ENCODE data around the gene SLC29A4. TPM values are rescaled to one million over a fixed set of nuclear protein-coding genes. Genes with fewer than 3 reads are reported as not detected.

Gene SLC29A4
- total and polyA plus RNA-seq, 2 of the 8 experiments (the other 6 are each of a cell fraction or from before 2014, with no cell fraction given), result 6.9 to 15.1 TPM

- Histone ChIP-seq H2BK12ac (ENCODE audit: low read depth, low read length) (0 out of 2 replicates have a peak overlapping the region, but pooled peaks have one; percentile 39), H3K36me3 (ENCODE audit: control insufficient read depth in 2 of 4, insufficient read depth in 4 of 4, low read length in 3 of 4) (no peaks in the 10 kb centered on the region), H3K4ac (replicated peaks; ENCODE audit: insufficient read length, low read depth, low read length) (no peak overlapping the region), H3K27me3 (replicated peaks in 1 of 4; ENCODE audit: control insufficient read depth in 3 of 4, extremely low read depth in 1 of 4, insufficient read depth in 3 of 4, low read length in 3 of 4) (peaks cover 0 to 12% (median 5%) of the 10 kb centered on the region in 4 experiments; a peak in 2 of 7 replicates), H4K20me1 (replicated peaks in 1 of 2; ENCODE audit: control insufficient read depth in 1 of 2, insufficient read depth in 2 of 2, low read length in 2 of 2) (no peaks in the 10 kb centered on the region), H4K91ac (replicated peaks; ENCODE audit: insufficient read length, low read length) (no peak overlapping the region), H2BK120ac (replicated peaks; ENCODE audit: low read depth, low read length) (no peak overlapping the region), H3K9ac (replicated peaks in 1 of 4; ENCODE audit: extremely low read depth in 1 of 4, low read depth in 3 of 4, low read length in 3 of 4) (no peak overlapping the region), H3K9me3 (ENCODE audit: insufficient read depth in 2 of 2, low read depth in 1 of 2, low read length in 1 of 2) (no peaks in the 10 kb centered on the region), H4K8ac (ENCODE audit: extremely low read depth, insufficient read depth, low read length) (peak overlapping the region; percentile 85; the same call in 1 of the 2 replicates), H3K4me2 (ENCODE audit: insufficient read depth in 1 of 2, low read depth in 2 of 2, low read length in 2 of 2) (peak overlapping the region; percentile 72 to 96), H3K79me2 (ENCODE audit: control insufficient read depth in 1 of 2, insufficient read depth in 2 of 2, low read length in 2 of 2) (no peaks in the 10 kb centered on the region), H3K4me1 (replicated peaks in 1 of 4; ENCODE audit: control insufficient read depth in 3 of 4, insufficient read depth in 4 of 4, low read length in 3 of 4) (peaks cover 0 to 13% (median 3%) of the 10 kb centered on the region in 4 experiments; a peak in 3 of 7 replicates), H3K27ac (ENCODE audit: low read depth, low read length) (no peak overlapping the region), H2AK5ac (ENCODE audit: low read depth, low read length) (no peak overlapping the region), H3K23me2 (ENCODE audit: low read depth, low read length) (peaks cover 8% of the 10 kb centered on the region; the same call in 1 of the 2 replicates), H3K56ac (replicated peaks; ENCODE audit: insufficient read length, low read depth, low read length) (no peak overlapping the region), H2BK20ac (ENCODE audit: low read length) (no peak overlapping the region), H2BK5ac (ENCODE audit: low read depth, low read length) (peak overlapping the region; percentile 81; the same call in 1 of the 2 replicates), H2AFZ (ENCODE audit: low read length) (peak overlapping the region; percentile 62; the same call in 1 of the 2 replicates), H3K79me1 (ENCODE audit: low read depth, low read length) (no peaks in the 10 kb centered on the region), H3K18ac (ENCODE audit: extremely low read depth, low read length) (peak overlapping the region; percentile 78), H3K14ac (ENCODE audit: insufficient read length) (no peak overlapping the region), H2BK15ac (ENCODE audit: low read length) (peak overlapping the region; percentile 95; the same call in 1 of the 2 replicates), H3K4me3 (ENCODE audit: extremely low read depth in 1 of 4, insufficient read depth in 2 of 4, low read depth in 3 of 4, low read length in 4 of 4) (peak overlapping the region; percentile 27 to 77 (median 48)), H3K23ac (ENCODE audit: insufficient read length) (no peak overlapping the region), H4K5ac (ENCODE audit: insufficient read length, low read depth, low read length) (no peak overlapping the region)
- ChIA-PET POLR2A (ENCODE audit: partially characterized antibody) (interaction anchor here (0.7 to 2.0 kb wide), 4 partner anchors 11 to 106 kb away, joined by 3 to 10 read pairs (median 3); partner anchors contain the start of gene WIPI2), CTCF (ENCODE audit: partially characterized antibody) (interaction anchor here (0.5 to 2.8 kb wide), 6 partner anchors 12 to 503 kb away, joined by 3 to 12 read pairs (median 4); no protein-coding TSS in a partner anchor)
- DNase-seq (ENCODE audit: low read depth in 1 of 2, low spot score in 2 of 2), result peak in 1 of 2 experiments; percentile 83
- WGBS, 2 experiments (ENCODE audit: extremely low coverage in 1 of 2, insufficient coverage in 1 of 2, insufficient read length in 1 of 2, insufficient replicate concordance in 2 of 2, low coverage in 1 of 2, low lambda C conversion rate in 2 of 2, missing lambda C conversion rate in 1 of 2), result 16% methylated on average over 21 of the region's 29 CpGs; no CpG with 5 or more reads in 1 of the 2 experiments
- FAIRE-seq, result no peak
- TF ChIP-seq YY1 (IDR thresholded peaks at IDR 0.05; ENCODE audit: low read depth, low read length) (peak; percentile 89; the same call in 1 of the 2 replicates), MAX (IDR thresholded peaks at IDR 0.05) (0 out of 2 replicates have a peak, but pooled peaks have one; percentile 10), SIRT6 (IDR thresholded peaks at IDR 0.05; ENCODE audit: low read length) (no peak), PHF8 (conservative IDR thresholded peaks at IDR 0.05; ENCODE audit: low read depth, low read length) (peak; percentile 26), EGR1 (IDR thresholded peaks at IDR 0.05; ENCODE audit: borderline replicate concordance, low read depth, low read length) (no peak), BRCA1 (IDR thresholded peaks at IDR 0.05; ENCODE audit: low read depth, low read length) (no peak), CTBP2 (IDR thresholded peaks at IDR 0.05; ENCODE audit: borderline replicate concordance, insufficient read depth, insufficient read length, low read length) (no peak), POU5F1 (IDR thresholded peaks at IDR 0.05; ENCODE audit: low read depth, low read length) (no peak), NANOG (IDR thresholded peaks at IDR 0.05; ENCODE audit: insufficient read depth, low read depth, low read length, poor library complexity, severe bottlenecking) (no peak), GABPA (IDR thresholded peaks at IDR 0.05; ENCODE audit: borderline replicate concordance, insufficient read depth, low read length) (no peak), E2F6 (IDR thresholded peaks at IDR 0.05) (0 out of 2 replicates have a peak, but pooled peaks have one; percentile 27)
Measured at GRCh38 chr7:5296015-5296610, 13.4 kb downstream of the SLC29A4 start.
